Endometrial microvascular endothelial cells (primary cell): ENCODE results near the gene PGM1. TPM values are rescaled to one million over a fixed set of nuclear protein-coding genes. Genes with fewer than 3 reads are reported as not detected.

Source experiments
- in situ Hi-C: cut with HindIII; loops from 2 replicates; pipeline ENCODE4 v1.10.0; 2017; ENCODE audit warnings: low sequenced_read_pairs, low pct_unique_long_range_greater_than_20kb; ENCODE audit errors: inconsistent ontology term
- total RNA-seq: library from RNA; depleted of rRNA; stranded (reverse); fragments of >200 nt; gene quantifications from one replicate; pipeline ENCODE4 v1.2.3, GENCODE V29; 2015; ENCODE audit errors: inconsistent ontology term

The PGM1 gene
- total RNA-seq, 1 donor from 2014 or later: 46.3 TPM

GRCh38 chr1:63653976-63654375 is 60.8 kb downstream of the PGM1 start:
- in situ Hi-C loops: no loop called here

- in situ Hi-C loops: no loop called here
Observed at GRCh38 chr1:63659448-63659847, 66.2 kb downstream of the PGM1 start.

GRCh38 chr1:63662056-63662836 is 69.0 kb downstream of the PGM1 start:
- in situ Hi-C loops: no loop called here

- in situ Hi-C loops: no loop called here
Observed at GRCh38 chr1:63662841-63663240, 69.6 kb downstream of the PGM1 start.

- in situ Hi-C loops: no loop called here
Observed at GRCh38 chr1:63663301-63663700, 70.1 kb downstream of the PGM1 start.

GRCh38 chr1:63663873-63664272 is 70.7 kb downstream of the PGM1 start:
- in situ Hi-C loops: no loop called here

GRCh38 chr1:63664742-63665141 is 71.5 kb downstream of the PGM1 start:
- in situ Hi-C loops: no loop called here

GRCh38 chr1:63665410-63665809 is 72.2 kb downstream of the PGM1 start:
- in situ Hi-C loops: no loop called here

GRCh38 chr1:63665824-63666223 is 72.6 kb downstream of the PGM1 start:
- in situ Hi-C loops: no loop called here

- in situ Hi-C loops: no loop called here
Observed at GRCh38 chr1:63668298-63668697, 75.1 kb downstream of the PGM1 start.

GRCh38 chr1:63669151-63669961 is 76.1 kb downstream of the PGM1 start:
- in situ Hi-C loops: no loop called here

- in situ Hi-C loops: no loop called here
Observed at GRCh38 chr1:63670164-63670563, 77.0 kb downstream of the PGM1 start.

- in situ Hi-C loops: no loop called here
Observed at GRCh38 chr1:63671514-63671913, 78.3 kb downstream of the PGM1 start.

GRCh38 chr1:63674238-63674864 is 81.1 kb downstream of the PGM1 start:
- in situ Hi-C loops: no loop called here

- in situ Hi-C loops: no loop called here
Observed at GRCh38 chr1:63674865-63675419, 81.7 kb downstream of the PGM1 start.

- in situ Hi-C loops: no loop called here
Observed at GRCh38 chr1:63675420-63675931, 82.3 kb downstream of the PGM1 start.

GRCh38 chr1:63677497-63677896 is 84.3 kb downstream of the PGM1 start:
- in situ Hi-C loops: no loop called here

GRCh38 chr1:63678200-63678599 is 85.0 kb downstream of the PGM1 start:
- in situ Hi-C loops: no loop called here

- in situ Hi-C loops: no loop called here
Observed at GRCh38 chr1:63679076-63679475, 85.9 kb downstream of the PGM1 start.
